ENCODE results near the gene SUSD1.

The SUSD1 gene

GRCh38 chr9:112097712-112098688 lies 77.1 kb downstream of the SUSD1 start:
- ChIA-PET CTCF (interaction anchor here (0.5 to 5.5 kb wide), 45 partner anchors 8 to 1315 kb away, joined by 3 to 54 read pairs (median 4); partner anchors contain the start of gene PTBP3), POLR2A (interaction anchor here (0.6 kb wide), 2 partner anchors 257 to 716 kb away, joined by 5 to 7 read pairs; no protein-coding TSS in a partner anchor)
- peaks cover 0 to 11% of the 10 kb centered on the region in 2 experiments; a peak in 1 of 3 replicates for H3K36me3 ChIP-seq (ENCODE audit: control insufficient read depth in 2 of 2, insufficient read depth in 1 of 2, low read length in 2 of 2)
- TF ChIP-seq EGR2 (tag by site-specific recombination; IDR thresholded peaks at IDR 0.05; ENCODE audit: low read depth) (peak; percentile 32; the same call in 1 of the 2 replicates), ZNF2 (tag by site-specific recombination; IDR thresholded peaks at IDR 0.05) (peak; percentile 78; the same call in 1 of the 2 replicates), CTCF (tag by site-specific recombination; IDR thresholded peaks at IDR 0.05) (0 out of 2 replicates have a peak, but pooled peaks have one; percentile 11), ZFHX2 (tag by site-specific recombination; conservative IDR thresholded peaks at IDR 0.05) (peak; percentile 35), ZNF704 (tag by site-specific recombination; IDR thresholded peaks at IDR 0.05) (no peak), ZNF274 (IDR thresholded peaks at IDR 0.05; ENCODE audit: low read length) (no peak), ZNF274 (tag by site-specific recombination; IDR thresholded peaks at IDR 0.05; ENCODE audit: borderline replicate concordance) (no peak), ZNF654 (tag by site-specific recombination; IDR thresholded peaks at IDR 0.05; ENCODE audit: low read depth) (peak; percentile 69)
- no peak overlapping the region for H3K4me3 ChIP-seq (ENCODE audit: low read depth, low read length)
- H3K9me3 ChIP-seq (ENCODE audit: control insufficient read depth, insufficient read depth, low read depth, low read length): no peaks in the 10 kb centered on the region
- no peak overlapping the region for H3K27ac ChIP-seq (ENCODE audit: extremely low read depth, low read depth, low read length)
- H3K4me1 ChIP-seq (ENCODE audit: control insufficient read depth, insufficient read depth, low read length): no peaks in the 10 kb centered on the region

GRCh38 chr9:112094948-112095681 lies 80.0 kb downstream of the SUSD1 start:
- Histone ChIP-seq H3K36me3 (ENCODE audit: control insufficient read depth in 2 of 2, insufficient read depth in 1 of 2, low read length in 2 of 2) (peaks cover 0 to 12% of the 10 kb centered on the region in 2 experiments; a peak in 1 of 3 replicates), H3K27ac (ENCODE audit: extremely low read depth, low read depth, low read length) (no peak overlapping the region), H3K9me3 (ENCODE audit: control insufficient read depth, insufficient read depth, low read depth, low read length) (no peaks in the 10 kb centered on the region), H3K4me1 (ENCODE audit: control insufficient read depth, insufficient read depth, low read length) (no peaks in the 10 kb centered on the region), H3K4me3 (ENCODE audit: low read depth, low read length) (no peak overlapping the region)
- ChIA-PET CTCF (interaction anchor here (0.5 to 1.6 kb wide), 4 partner anchors 265 to 748 kb away, joined by 3 to 5 read pairs (median 4); no protein-coding TSS in a partner anchor), POLR2A (interaction anchor here (2.1 kb wide), 1 partner anchor 284 kb away, joined by 5 read pairs; the partner anchor contains the start of gene HSDL2)
- TF ChIP-seq SCRT2 (tag by site-specific recombination; IDR thresholded peaks at IDR 0.05): 0 out of 2 replicates have a peak, but pooled peaks have one; percentile 19
- TF ChIP-seq ZNF292 (tag by site-specific recombination; IDR thresholded peaks at IDR 0.05; ENCODE audit: borderline replicate concordance, low read depth): no peak

GRCh38 chr9:112094241-112094640 lies 80.9 kb downstream of the SUSD1 start:
- H3K4me1 ChIP-seq (ENCODE audit: control insufficient read depth, insufficient read depth, low read length): no peaks in the 10 kb centered on the region
- no peak overlapping the region for H3K27ac ChIP-seq (ENCODE audit: extremely low read depth, low read depth, low read length)
- TF ChIP-seq ZNF704 (tag by site-specific recombination; IDR thresholded peaks at IDR 0.05) (no peak), ZBTB11 (tag by site-specific recombination; conservative IDR thresholded peaks at IDR 0.05; ENCODE audit: low read depth) (no peak), ZEB2 (tag by site-specific recombination; IDR thresholded peaks at IDR 0.05) (no peak)
- H3K4me3 ChIP-seq (ENCODE audit: low read depth, low read length): no peak overlapping the region
- H3K9me3 ChIP-seq (ENCODE audit: control insufficient read depth, insufficient read depth, low read depth, low read length): no peaks in the 10 kb centered on the region
- POLR2A ChIA-PET: interaction anchor here (2.1 kb wide), 1 partner anchor 285 kb away, joined by 5 read pairs; the partner anchor contains the start of gene HSDL2
- H3K36me3 ChIP-seq (ENCODE audit: control insufficient read depth in 2 of 2, insufficient read depth in 1 of 2, low read length in 2 of 2): peaks cover 0 to 12% of the 10 kb centered on the region in 2 experiments; a peak in 1 of 3 replicates
- CTCF ChIA-PET: interaction anchor here (0.5 to 1.6 kb wide), 5 partner anchors 19 to 749 kb away, joined by 3 to 9 read pairs (median 4); no protein-coding TSS in a partner anchor

All from HEK293 (cell line).